CD14-positive monocyte (primary cell): ENCODE results near the gene B4GALT7. TPM values are rescaled to one million over a fixed set of nuclear protein-coding genes. Genes with fewer than 3 reads are reported as not detected.

Experiments used
- DNase-seq, 3 donors: peaks; one replicate each; pipeline ENCODE4 v3.0.0-alpha.2; 2011 to 2022
- H2AFZ ChIP-seq: 2 replicates; pipeline ENCODE4 v1.6.0; 2012; ENCODE audit warnings: mild to moderate bottlenecking, low read depth, low read length, inconsistent platforms; ENCODE audit not compliant: insufficient read depth, poor library complexity, severe bottlenecking
- H3K27ac ChIP-seq, 2 donors: 1 replicate in 1 of 2; 2 replicates in 1 of 2; pipeline ENCODE4 v1.5.1; 2012 to 2013; ENCODE audit warnings: low read length in 2 of 2, control low read depth in 1 of 2, inconsistent platforms in 1 of 2, low read depth in 1 of 2, mild to moderate bottlenecking in 1 of 2
- H3K27me3 ChIP-seq, 2 donors: one replicate each; pipeline versions ENCODE4 v1.6.0 to v1.6.1; 2011 to 2013; ENCODE audit warnings: low read length in 2 of 2; ENCODE audit not compliant: control insufficient read depth in 2 of 2, insufficient read depth in 2 of 2
- H3K36me3 ChIP-seq, 2 donors: replicated peaks in 1 of 2; 1 replicate in 1 of 2; 2 replicates in 1 of 2; pipeline versions ENCODE4 v1.5.1 to v1.6.1; 2012 to 2013; ENCODE audit warnings: low read length in 2 of 2, control low read depth in 1 of 2, inconsistent platforms in 1 of 2, mild to moderate bottlenecking in 1 of 2; ENCODE audit not compliant: insufficient read depth in 2 of 2, control insufficient read depth in 1 of 2
- H3K4me1 ChIP-seq, 2 donors: 1 replicate in 1 of 2; 2 replicates in 1 of 2; pipeline versions ENCODE4 v1.5.1 to v1.6.1; 2012 to 2013; ENCODE audit warnings: low read length in 2 of 2, control low read depth in 1 of 2, inconsistent platforms in 1 of 2, mild to moderate bottlenecking in 1 of 2, moderate library complexity in 1 of 2; ENCODE audit not compliant: insufficient read depth in 2 of 2, control insufficient read depth in 1 of 2
- H3K4me2 ChIP-seq: replicated peaks from 2 replicates; pipeline ENCODE3; 2012; ENCODE audit warnings: low read length, moderate library complexity, mild to moderate bottlenecking; ENCODE audit not compliant: poor library complexity, severe bottlenecking; ENCODE audit errors: extremely low read depth
- H3K4me3 ChIP-seq, 3 experiments: fragments of 200-600 bp in 1 of 3; sonication (generic) in 1 of 3; replicated peaks in 1 of 3; 1 replicate in 2 of 3; 2 replicates in 1 of 3; pipeline ENCODE4 v1.5.1; 2011 to 2013; ENCODE audit warnings: low read length in 3 of 3, mild to moderate bottlenecking in 3 of 3, control low read depth in 2 of 3, low read depth in 2 of 3, inconsistent platforms in 1 of 3, moderate library complexity in 1 of 3
- H3K79me2 ChIP-seq: 2 replicates; pipeline ENCODE4 v1.6.0; 2012; ENCODE audit warnings: mild to moderate bottlenecking, control low read depth, inconsistent platforms, low read length, moderate library complexity; ENCODE audit not compliant: insufficient read depth
- H3K9ac ChIP-seq: 2 replicates; pipeline ENCODE4 v1.6.0; 2017; ENCODE audit warnings: low read length, mild to moderate bottlenecking; ENCODE audit not compliant: insufficient read depth, poor library complexity, severe bottlenecking
- H3K9me3 ChIP-seq, 2 donors: replicated peaks in 1 of 2; 1 replicate in 1 of 2; 2 replicates in 1 of 2; pipeline versions ENCODE4 v1.5.1 to v1.6.1; 2012 to 2013; ENCODE audit warnings: low read length in 2 of 2, control low read depth in 1 of 2; ENCODE audit not compliant: control insufficient read depth in 1 of 2, insufficient read depth in 1 of 2
- H4K20me1 ChIP-seq: 2 replicates; pipeline ENCODE4 v1.6.0; 2012; ENCODE audit warnings: mild to moderate bottlenecking, low read length, control low read depth, moderate library complexity; ENCODE audit not compliant: insufficient read depth
- H3K27ac Mint-ChIP-seq, 7 donors: one replicate each; pipeline ENCODE4 v1.8.0; 2020; ENCODE audit warnings: mild to moderate bottlenecking in 7 of 7, mixed read lengths in 7 of 7, moderate library complexity in 6 of 7, inconsistent platforms in 2 of 7
- H3K27me3 Mint-ChIP-seq, 3 donors: one replicate each; pipeline ENCODE4 v1.8.0; 2021 to 2022; ENCODE audit warnings: low read depth in 3 of 3, mild to moderate bottlenecking in 3 of 3, mixed read lengths in 3 of 3, moderate library complexity in 3 of 3, inconsistent platforms in 1 of 3
- H3K36me3 Mint-ChIP-seq, 2 donors: one replicate each; pipeline ENCODE4 v1.8.0; 2020; ENCODE audit warnings: mixed read lengths in 2 of 2, inconsistent platforms in 1 of 2, mild to moderate bottlenecking in 1 of 2
- H3K4me1 Mint-ChIP-seq: one replicate; pipeline ENCODE4 v1.8.0; 2020; ENCODE audit warnings: mild to moderate bottlenecking, mixed read lengths
- H3K4me3 Mint-ChIP-seq, 2 donors: one replicate each; pipeline ENCODE4 v1.8.0; 2020; ENCODE audit warnings: mild to moderate bottlenecking in 2 of 2, mixed read lengths in 2 of 2, moderate library complexity in 1 of 2
- H3K9me3 Mint-ChIP-seq, 7 donors: one replicate each; pipeline ENCODE4 v1.8.0; 2020 to 2022; ENCODE audit warnings: mixed read lengths in 7 of 7, mild to moderate bottlenecking in 6 of 7, moderate library complexity in 6 of 7, inconsistent platforms in 2 of 7
- WGBS: methylation state at CpG from one replicate; pipeline ENCODE4 v1.1.5; 2013; ENCODE audit warnings: missing lambda C conversion rate; ENCODE audit not compliant: insufficient coverage; 5-methylcytosine and 5-hydroxymethylcytosine counted together
- intact Hi-C, 2 donors: fragments of 100-400 bp; cut with micrococcal nuclease; formaldehyde crosslinking; loops; one replicate each; pipeline versions ENCODE4 v1.15.0 to v1.15.1; 2023
- polyA plus RNA-seq, 3 donors: library from polyadenylated mRNA; depleted of rRNA in 1 of 3; unstranded in 2 of 3; stranded (reverse) in 1 of 3; fragments of 300-500 nt in 2 of 3; fragments of >200 nt in 1 of 3; fragmentation: Illumina TruSeq in 2 of 3; gene quantifications; 1 replicate in 2 of 3; 2 replicates in 1 of 3; pipeline ENCODE4 v1.2.3, GENCODE V29; 2012 to 2021
- TF ChIP-seq, protein P1 (sequence below): fragments of 200-600 bp; IDR thresholded peaks from one replicate; pipeline ENCODE4 v1.8.0; 2022; ENCODE audit warnings: antibody characterized with exemption, mild to moderate bottlenecking

B4GALT7 gene
- polyA plus RNA-seq, 3 donors: 15.6 to 21.7 (median 18.8) TPM

DNA sequence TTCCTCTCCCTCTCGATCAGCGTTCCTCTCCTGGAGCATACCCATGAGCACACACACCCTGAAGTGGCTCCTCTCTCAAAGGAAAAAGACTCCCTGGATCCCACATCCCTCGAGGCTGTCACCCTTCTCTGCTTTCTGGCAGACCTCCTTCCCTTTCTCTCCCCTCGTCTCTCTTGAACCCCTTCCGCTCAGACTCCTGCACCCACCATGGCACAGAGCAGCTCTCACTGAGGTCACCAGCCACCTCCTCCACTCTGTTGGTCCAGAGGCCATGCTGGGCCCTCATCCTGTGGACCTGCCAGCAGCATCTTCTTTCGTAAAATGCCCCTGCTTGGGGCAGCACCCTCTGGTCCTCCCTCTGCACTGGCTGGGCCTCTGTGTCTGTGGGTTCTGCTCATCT is 5.7 kb downstream of the B4GALT7 start:
- peaks cover 13% of the 10 kb centered on the region for H3K79me2 ChIP-seq
- TF ChIP-seq, protein P1, sequence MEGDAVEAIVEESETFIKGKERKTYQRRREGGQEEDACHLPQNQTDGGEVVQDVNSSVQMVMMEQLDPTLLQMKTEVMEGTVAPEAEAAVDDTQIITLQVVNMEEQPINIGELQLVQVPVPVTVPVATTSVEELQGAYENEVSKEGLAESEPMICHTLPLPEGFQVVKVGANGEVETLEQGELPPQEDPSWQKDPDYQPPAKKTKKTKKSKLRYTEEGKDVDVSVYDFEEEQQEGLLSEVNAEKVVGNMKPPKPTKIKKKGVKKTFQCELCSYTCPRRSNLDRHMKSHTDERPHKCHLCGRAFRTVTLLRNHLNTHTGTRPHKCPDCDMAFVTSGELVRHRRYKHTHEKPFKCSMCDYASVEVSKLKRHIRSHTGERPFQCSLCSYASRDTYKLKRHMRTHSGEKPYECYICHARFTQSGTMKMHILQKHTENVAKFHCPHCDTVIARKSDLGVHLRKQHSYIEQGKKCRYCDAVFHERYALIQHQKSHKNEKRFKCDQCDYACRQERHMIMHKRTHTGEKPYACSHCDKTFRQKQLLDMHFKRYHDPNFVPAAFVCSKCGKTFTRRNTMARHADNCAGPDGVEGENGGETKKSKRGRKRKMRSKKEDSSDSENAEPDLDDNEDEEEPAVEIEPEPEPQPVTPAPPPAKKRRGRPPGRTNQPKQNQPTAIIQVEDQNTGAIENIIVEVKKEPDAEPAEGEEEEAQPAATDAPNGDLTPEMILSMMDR: no peak
- peaks cover 0 to 2% (median 0%) of the 10 kb centered on the region in 7 donors for H3K9me3 Mint-ChIP-seq
- peaks cover 0 to 3% (median 3%) of the 10 kb centered on the region in 3 donors for H3K27me3 Mint-ChIP-seq
- H3K36me3 Mint-ChIP-seq: peaks cover 26 to 40% of the 10 kb centered on the region in 2 donors
- no peak overlapping the region for H3K4me2 ChIP-seq
- peaks cover 7% of the 10 kb centered on the region in 2 donors for H3K4me1 ChIP-seq
- H3K27ac ChIP-seq: no peak overlapping the region
- H3K9me3 ChIP-seq: no peaks in the 10 kb centered on the region
- H3K4me1 Mint-ChIP-seq: peaks cover 22% of the 10 kb centered on the region
- no peaks in the 10 kb centered on the region for H3K27me3 ChIP-seq
- 98% methylated on average over 6 of the region's 6 CpGs for WGBS
- H2AFZ ChIP-seq: no peak overlapping the region
- H3K4me3 Mint-ChIP-seq: no peak overlapping the region
- H3K36me3 ChIP-seq: peaks cover 4 to 25% of the 10 kb centered on the region in 2 donors
- no peak overlapping the region for H3K27ac Mint-ChIP-seq
- intact Hi-C loops: no loop called here
- DNase-seq: no peak
- no peak overlapping the region for H3K9ac ChIP-seq
- H4K20me1 ChIP-seq: peaks cover 26% of the 10 kb centered on the region
- H3K4me3 ChIP-seq: no peak overlapping the region

DNA sequence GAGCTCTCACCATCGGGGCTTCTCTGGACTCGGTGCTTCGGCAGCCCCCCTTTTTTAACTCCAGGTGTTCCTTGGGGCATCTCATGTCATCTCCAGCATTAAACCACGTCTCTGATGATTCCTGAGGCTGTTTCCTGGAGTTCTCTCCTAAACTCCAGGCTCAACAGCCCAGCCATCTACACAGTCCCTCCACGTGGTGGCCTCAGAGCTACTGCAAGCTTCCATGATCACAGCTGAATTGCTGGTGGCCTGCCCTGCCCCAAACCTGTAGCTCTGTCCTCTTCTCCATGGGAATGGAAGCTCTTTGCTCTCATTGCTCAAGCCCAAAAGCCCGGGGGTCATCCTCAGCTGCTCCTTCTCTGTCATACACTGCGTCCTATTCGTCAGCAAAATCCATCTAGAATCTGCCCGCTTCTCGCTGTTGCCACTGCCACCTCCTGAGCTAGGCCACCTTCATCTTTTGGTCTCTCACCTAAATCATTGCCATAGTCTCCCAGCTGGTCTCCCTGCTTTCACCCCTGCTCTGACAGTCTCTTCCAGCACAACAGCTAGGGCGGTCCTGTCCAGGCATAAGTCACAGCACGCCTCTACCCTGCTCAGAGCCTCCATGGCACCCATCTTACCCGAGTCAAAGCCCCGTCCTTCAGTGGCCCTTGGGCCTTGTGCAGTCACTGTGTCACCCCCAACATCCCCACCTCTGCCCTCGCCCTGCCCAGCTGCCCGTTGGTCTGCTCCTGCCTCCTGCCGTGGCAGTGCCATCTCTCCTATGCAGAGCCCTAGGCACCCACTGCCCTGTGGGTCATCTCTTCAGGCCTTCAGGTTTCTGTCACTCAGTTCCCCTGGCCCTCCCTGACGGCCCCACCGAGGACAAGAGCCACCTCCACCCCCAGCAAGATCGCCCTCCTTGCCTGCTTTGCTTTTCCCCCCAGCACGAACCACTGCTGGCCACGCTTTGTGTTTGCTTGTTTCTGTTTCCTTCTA is 6.4 kb downstream of the B4GALT7 start:
- no peak overlapping the region for H3K4me3 ChIP-seq
- H3K4me2 ChIP-seq: no peak overlapping the region
- no peak overlapping the region for H2AFZ ChIP-seq
- H3K9me3 ChIP-seq: no peaks in the 10 kb centered on the region
- H3K4me1 ChIP-seq: peaks cover 0 to under 1% of the 10 kb centered on the region in 2 donors
- peaks cover 26 to 41% of the 10 kb centered on the region in 2 donors for H3K36me3 Mint-ChIP-seq
- peaks cover 26% of the 10 kb centered on the region for H4K20me1 ChIP-seq
- no peak overlapping the region for H3K9ac ChIP-seq
- H3K4me1 Mint-ChIP-seq: peaks cover 15% of the 10 kb centered on the region
- no peak overlapping the region for H3K27ac ChIP-seq
- no peak overlapping the region for H3K4me3 Mint-ChIP-seq
- H3K79me2 ChIP-seq: peaks cover 6% of the 10 kb centered on the region
- peaks cover 4 to 25% of the 10 kb centered on the region in 2 donors for H3K36me3 ChIP-seq
- DNase-seq: no peak
- peaks cover 0 to 3% (median 3%) of the 10 kb centered on the region in 3 donors for H3K27me3 Mint-ChIP-seq
- TF ChIP-seq, protein P1: no peak
- peaks cover 0 to 2% (median 0%) of the 10 kb centered on the region in 7 donors for H3K9me3 Mint-ChIP-seq
- H3K27me3 ChIP-seq: no peaks in the 10 kb centered on the region
- intact Hi-C loops: no loop called here
- WGBS: 96% methylated on average over 19 of the region's 22 CpGs
- peak overlapping the region in 2 of 7 donors; percentile 15 to 21 for H3K27ac Mint-ChIP-seq
